ENCODE measurements around the gene PRR5.

PRR5 gene

DNA sequence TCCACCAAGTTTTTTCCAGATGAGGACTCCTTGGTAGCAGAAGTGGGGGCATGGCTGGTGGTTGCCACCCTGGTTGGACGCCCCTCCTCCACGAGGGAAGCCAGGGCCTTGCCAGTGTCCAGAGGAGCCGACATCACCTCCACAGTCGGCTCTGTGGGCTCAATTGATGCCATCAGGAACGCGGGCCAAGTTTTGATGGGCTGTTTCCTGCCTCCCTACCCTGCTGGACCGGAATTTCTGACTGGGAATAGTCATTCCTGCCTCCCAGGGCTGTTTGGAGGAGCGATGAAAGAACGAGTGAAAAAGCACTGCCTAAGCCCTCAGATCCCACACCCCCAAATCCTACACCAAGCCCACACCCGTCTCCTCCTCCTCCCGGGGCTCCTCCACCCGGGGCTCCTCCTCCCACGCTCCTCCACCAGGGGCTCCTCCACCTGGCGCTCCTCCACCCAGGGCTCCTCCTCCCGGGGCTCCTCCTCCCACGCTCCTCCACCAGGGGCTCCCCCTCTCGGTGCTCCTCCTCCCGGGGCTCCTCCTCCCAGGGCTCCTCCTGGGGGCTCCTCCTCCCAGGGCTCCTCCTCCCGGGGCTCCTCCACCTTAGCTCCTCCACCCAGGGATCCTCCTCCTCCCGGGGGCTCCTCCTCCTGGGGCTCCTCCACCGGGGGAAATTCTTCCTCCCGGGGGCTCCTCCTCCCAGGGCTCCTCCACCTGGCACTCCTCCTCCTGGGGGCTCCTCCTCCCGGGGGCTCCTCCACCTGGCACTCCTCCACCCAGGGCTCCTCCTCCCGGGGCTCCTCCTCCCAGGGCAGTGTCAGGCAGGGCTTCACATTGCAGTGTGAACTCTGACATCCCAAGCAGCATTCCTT is 10.0 kb upstream of the PRR5 start:
- no peak overlapping the region for H3K4ac ChIP-seq (ENCODE audit: low read depth, low read length)
- no peak overlapping the region for H2BK5ac ChIP-seq (ENCODE audit: low read length)
- no peak overlapping the region for H3K4me2 ChIP-seq (ENCODE audit: low read length)
- H3K79me1 ChIP-seq (ENCODE audit: low read length), result no peaks in the 10 kb centered on the region
- H3K23ac ChIP-seq (ENCODE audit: low read length), result no peak overlapping the region
- no peak overlapping the region for H3K4me3 ChIP-seq (ENCODE audit: low read length)
- no peak overlapping the region for H4K8ac ChIP-seq (ENCODE audit: low read depth, low read length)
- no peak overlapping the region for H2BK15ac ChIP-seq (replicated peaks; ENCODE audit: low read depth)
- no peaks in the 10 kb centered on the region for H3K79me2 ChIP-seq (ENCODE audit: control insufficient read depth, insufficient read depth, low read length)
- H2AK5ac ChIP-seq (ENCODE audit: low read length), result no peak overlapping the region
- H3K27me3 ChIP-seq (ENCODE audit: insufficient read depth, low read length, poor library complexity), result no peaks in the 10 kb centered on the region
- no peaks in the 10 kb centered on the region for H3K4me1 ChIP-seq (ENCODE audit: control insufficient read depth, low read depth, low read length)
- H4K5ac ChIP-seq (ENCODE audit: low read length), result no peak overlapping the region
- DNase-seq, result peak; percentile 80
- H3K36me3 ChIP-seq (ENCODE audit: control insufficient read depth, insufficient read depth, low read length), result no peaks in the 10 kb centered on the region
- H3K27ac ChIP-seq (ENCODE audit: low read depth, low read length), result no peak overlapping the region
- H2BK120ac ChIP-seq (ENCODE audit: low read depth, low read length), result no peak overlapping the region
- no peak overlapping the region for H3K9ac ChIP-seq (ENCODE audit: low read length)
- WGBS (ENCODE audit: extremely low coverage, insufficient coverage, low lambda C conversion rate), result no CpG with 5 or more reads among the region's 24 CpGs
- no peak overlapping the region for H3K18ac ChIP-seq (ENCODE audit: low read length)
- H3K56ac ChIP-seq (ENCODE audit: low read length), result no peak overlapping the region

DNA sequence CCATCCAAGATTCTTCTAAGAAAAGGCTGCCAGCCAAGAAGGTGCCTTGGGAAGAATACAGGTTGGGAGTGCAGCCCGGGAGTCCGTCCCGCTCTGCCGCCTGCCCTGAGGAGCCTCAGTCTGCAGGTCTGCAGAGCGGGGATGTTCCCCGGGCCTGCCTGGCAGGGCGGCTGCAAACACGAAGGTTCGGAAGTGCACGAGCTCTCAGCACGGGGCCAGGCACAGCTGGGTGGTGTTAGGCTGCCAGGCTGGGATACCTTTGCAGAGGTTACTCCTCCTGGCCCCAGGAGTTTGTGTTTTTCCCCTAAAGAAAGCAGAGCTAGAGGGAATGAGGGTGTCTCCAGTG is 9.4 kb upstream of the PRR5 start:
- no peak for DNase-seq
- H3K79me1 ChIP-seq (ENCODE audit: low read length), result no peaks in the 10 kb centered on the region
- no peak overlapping the region for H2BK5ac ChIP-seq (ENCODE audit: low read length)
- no peak overlapping the region for H4K8ac ChIP-seq (ENCODE audit: low read depth, low read length)
- no peaks in the 10 kb centered on the region for H3K4me1 ChIP-seq (ENCODE audit: control insufficient read depth, low read depth, low read length)
- no peak overlapping the region for H3K27ac ChIP-seq (ENCODE audit: low read depth, low read length)
- H3K9ac ChIP-seq (ENCODE audit: low read length), result no peak overlapping the region
- no peaks in the 10 kb centered on the region for H3K27me3 ChIP-seq (ENCODE audit: insufficient read depth, low read length, poor library complexity)
- H2BK120ac ChIP-seq (ENCODE audit: low read depth, low read length), result no peak overlapping the region
- WGBS (ENCODE audit: extremely low coverage, insufficient coverage, low lambda C conversion rate), result no CpG with 5 or more reads among the region's 11 CpGs
- no peak overlapping the region for H3K4ac ChIP-seq (ENCODE audit: low read depth, low read length)
- no peak overlapping the region for H4K5ac ChIP-seq (ENCODE audit: low read length)
- H2AK5ac ChIP-seq (ENCODE audit: low read length), result no peak overlapping the region
- H2BK15ac ChIP-seq (replicated peaks; ENCODE audit: low read depth), result no peak overlapping the region
- no peak overlapping the region for H3K23ac ChIP-seq (ENCODE audit: low read length)
- no peaks in the 10 kb centered on the region for H3K36me3 ChIP-seq (ENCODE audit: control insufficient read depth, insufficient read depth, low read length)
- no peak overlapping the region for H3K56ac ChIP-seq (ENCODE audit: low read length)
- H3K79me2 ChIP-seq (ENCODE audit: control insufficient read depth, insufficient read depth, low read length), result no peaks in the 10 kb centered on the region
- no peak overlapping the region for H3K4me3 ChIP-seq (ENCODE audit: low read length)
- no peak overlapping the region for H3K4me2 ChIP-seq (ENCODE audit: low read length)
- no peak overlapping the region for H3K18ac ChIP-seq (ENCODE audit: low read length)

- Histone ChIP-seq H3K23ac (ENCODE audit: low read length) (no peak overlapping the region), H3K4me3 (ENCODE audit: low read length) (no peak overlapping the region), H3K4me1 (ENCODE audit: control insufficient read depth, low read depth, low read length) (no peaks in the 10 kb centered on the region), H2BK120ac (ENCODE audit: low read depth, low read length) (no peak overlapping the region), H4K5ac (ENCODE audit: low read length) (no peak overlapping the region), H3K4ac (ENCODE audit: low read depth, low read length) (no peak overlapping the region), H2AK5ac (ENCODE audit: low read length) (no peak overlapping the region), H3K4me2 (ENCODE audit: low read length) (no peak overlapping the region), H3K56ac (ENCODE audit: low read length) (no peak overlapping the region), H3K27me3 (ENCODE audit: insufficient read depth, low read length, poor library complexity) (no peaks in the 10 kb centered on the region), H3K79me2 (ENCODE audit: control insufficient read depth, insufficient read depth, low read length) (no peaks in the 10 kb centered on the region), H3K27ac (ENCODE audit: low read depth, low read length) (no peak overlapping the region), H2BK15ac (replicated peaks; ENCODE audit: low read depth) (no peak overlapping the region), H3K9ac (ENCODE audit: low read length) (no peak overlapping the region), H2BK5ac (ENCODE audit: low read length) (no peak overlapping the region), H4K8ac (ENCODE audit: low read depth, low read length) (no peak overlapping the region), H3K36me3 (ENCODE audit: control insufficient read depth, insufficient read depth, low read length) (no peaks in the 10 kb centered on the region), H3K18ac (ENCODE audit: low read length) (no peak overlapping the region), H3K79me1 (ENCODE audit: low read length) (no peaks in the 10 kb centered on the region)
- DNase-seq, result no peak
- WGBS (ENCODE audit: extremely low coverage, insufficient coverage, low lambda C conversion rate), result no CpG with 5 or more reads among the region's 4 CpGs
Observed at GRCh38 chr22:44693145-44693544, 8.9 kb upstream of the PRR5 start.

- no peak overlapping the region for H2BK15ac ChIP-seq (replicated peaks; ENCODE audit: low read depth)
- no peak overlapping the region for H4K5ac ChIP-seq (ENCODE audit: low read length)
- no peak overlapping the region for H3K23ac ChIP-seq (ENCODE audit: low read length)
- no peak overlapping the region for H3K27ac ChIP-seq (ENCODE audit: low read depth, low read length)
- H3K79me2 ChIP-seq (ENCODE audit: control insufficient read depth, insufficient read depth, low read length), result no peaks in the 10 kb centered on the region
- no peak overlapping the region for H3K9ac ChIP-seq (ENCODE audit: low read length)
- H2AK5ac ChIP-seq (ENCODE audit: low read length), result no peak overlapping the region
- H2BK120ac ChIP-seq (ENCODE audit: low read depth, low read length), result no peak overlapping the region
- no peak for DNase-seq
- no peaks in the 10 kb centered on the region for H3K79me1 ChIP-seq (ENCODE audit: low read length)
- no peaks in the 10 kb centered on the region for H3K27me3 ChIP-seq (ENCODE audit: insufficient read depth, low read length, poor library complexity)
- no peak overlapping the region for H3K56ac ChIP-seq (ENCODE audit: low read length)
- H2BK5ac ChIP-seq (ENCODE audit: low read length), result no peak overlapping the region
- WGBS (ENCODE audit: extremely low coverage, insufficient coverage, low lambda C conversion rate), result no CpG with 5 or more reads among the region's 9 CpGs
- no peaks in the 10 kb centered on the region for H3K36me3 ChIP-seq (ENCODE audit: control insufficient read depth, insufficient read depth, low read length)
- H3K4me2 ChIP-seq (ENCODE audit: low read length), result no peak overlapping the region
- no peaks in the 10 kb centered on the region for H3K4me1 ChIP-seq (ENCODE audit: control insufficient read depth, low read depth, low read length)
- no peak overlapping the region for H3K4me3 ChIP-seq (ENCODE audit: low read length)
- H3K18ac ChIP-seq (ENCODE audit: low read length), result no peak overlapping the region
- H3K4ac ChIP-seq (ENCODE audit: low read depth, low read length), result no peak overlapping the region
- H4K8ac ChIP-seq (ENCODE audit: low read depth, low read length), result no peak overlapping the region
Observed at GRCh38 chr22:44693756-44694155, 8.2 kb upstream of the PRR5 start.

DNA sequence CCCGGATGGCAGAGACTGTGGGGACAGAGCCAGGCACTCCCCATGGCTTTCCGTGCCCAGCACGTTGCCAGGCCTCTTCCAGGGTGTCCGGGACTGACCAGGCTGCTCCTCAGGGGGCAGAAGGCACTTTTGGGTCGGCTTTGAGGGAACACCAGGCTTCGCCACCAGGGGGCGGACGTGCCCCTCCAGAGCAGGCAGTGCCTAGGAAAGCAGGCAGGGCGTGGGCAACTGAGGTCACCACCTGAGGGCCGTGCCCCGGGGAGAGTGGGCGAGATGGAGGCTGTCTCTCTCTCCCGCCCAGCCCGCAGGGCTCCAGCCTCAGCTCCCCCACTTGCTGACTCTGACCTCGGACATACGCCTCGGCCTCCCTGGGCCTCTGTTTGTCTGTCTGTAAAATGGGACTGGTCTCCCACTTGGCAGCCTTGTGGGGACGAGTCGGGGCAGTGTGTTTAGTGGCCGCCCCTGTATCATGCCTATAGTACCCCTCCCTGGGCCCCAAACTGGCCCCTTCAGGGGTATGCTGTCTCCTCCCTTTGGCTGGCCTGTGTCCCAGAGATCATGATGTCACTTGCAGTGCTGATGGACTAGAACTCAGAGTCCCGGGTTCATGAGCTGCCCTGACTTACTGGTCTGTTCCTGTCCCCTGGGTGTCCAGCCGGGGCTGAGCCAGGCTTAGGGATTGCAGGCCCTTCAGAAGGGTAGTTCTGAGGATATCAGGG is 4.4 kb upstream of the PRR5 start:
- Histone ChIP-seq H3K79me2 (ENCODE audit: control insufficient read depth, insufficient read depth, low read length) (no peaks in the 10 kb centered on the region), H2BK120ac (ENCODE audit: low read depth, low read length) (no peak overlapping the region), H3K4me2 (ENCODE audit: low read length) (no peak overlapping the region), H3K23ac (ENCODE audit: low read length) (no peak overlapping the region), H3K18ac (ENCODE audit: low read length) (no peak overlapping the region), H3K9ac (ENCODE audit: low read length) (no peak overlapping the region), H2BK15ac (replicated peaks; ENCODE audit: low read depth) (no peak overlapping the region), H3K4ac (ENCODE audit: low read depth, low read length) (no peak overlapping the region), H3K36me3 (ENCODE audit: control insufficient read depth, insufficient read depth, low read length) (no peaks in the 10 kb centered on the region), H4K8ac (ENCODE audit: low read depth, low read length) (no peak overlapping the region), H4K5ac (ENCODE audit: low read length) (no peak overlapping the region), H3K4me1 (ENCODE audit: control insufficient read depth, low read depth, low read length) (peaks cover 2% of the 10 kb centered on the region), H3K79me1 (ENCODE audit: low read length) (no peaks in the 10 kb centered on the region), H3K56ac (ENCODE audit: low read length) (no peak overlapping the region), H2AK5ac (ENCODE audit: low read length) (no peak overlapping the region), H3K4me3 (ENCODE audit: low read length) (no peak overlapping the region), H2BK5ac (ENCODE audit: low read length) (no peak overlapping the region), H3K27me3 (ENCODE audit: insufficient read depth, low read length, poor library complexity) (no peaks in the 10 kb centered on the region), H3K27ac (ENCODE audit: low read depth, low read length) (no peak overlapping the region)
- no CpG with 5 or more reads among the region's 22 CpGs for WGBS (ENCODE audit: extremely low coverage, insufficient coverage, low lambda C conversion rate)
- DNase-seq, result peak; percentile 83
